ENCODE data around the gene FAM78B.

FAM78B gene

GRCh38 chr1:166175032-166175431, 8.2 kb upstream of the FAM78B start:
- no peak for TF ChIP-seq CTCF (conservative IDR thresholded peaks at IDR 0.05; ENCODE audit: control insufficient read depth, insufficient read depth, low read depth, low read length)
- no peak overlapping the region for H3K4me3 ChIP-seq (ENCODE audit: control insufficient read depth, low read depth, low read length)

DNA sequence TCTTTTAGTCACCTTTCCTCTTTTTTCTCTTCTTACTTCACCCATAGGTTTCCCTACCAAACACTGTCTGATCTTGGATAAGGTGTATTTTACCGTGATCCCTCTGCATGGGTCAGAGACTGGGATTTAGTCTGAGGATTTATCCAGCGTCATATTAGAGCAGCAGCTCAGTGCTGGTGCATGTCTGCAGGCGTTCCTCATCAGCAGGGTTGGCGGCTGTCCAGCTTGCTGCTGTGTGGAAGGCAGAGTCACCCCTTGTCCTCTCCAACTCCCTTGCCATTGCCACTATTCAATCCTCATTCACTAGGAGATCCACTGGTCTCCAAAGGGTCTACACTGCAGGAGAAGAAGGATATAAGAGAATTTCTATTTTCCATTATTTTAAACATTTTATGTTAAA, 7.3 kb upstream of the FAM78B start:
- no peak for TF ChIP-seq CTCF (conservative IDR thresholded peaks at IDR 0.05; ENCODE audit: control insufficient read depth, insufficient read depth, low read depth, low read length)
- no peak overlapping the region for H3K4me3 ChIP-seq (ENCODE audit: control insufficient read depth, low read depth, low read length)
- DNase-seq (ENCODE audit: low read depth), result no peak

More at GRCh38 chr1:166175032-166175431, 8.2 kb upstream of the FAM78B start:
- DNase-seq (ENCODE audit: low read depth), result no peak

DNA sequence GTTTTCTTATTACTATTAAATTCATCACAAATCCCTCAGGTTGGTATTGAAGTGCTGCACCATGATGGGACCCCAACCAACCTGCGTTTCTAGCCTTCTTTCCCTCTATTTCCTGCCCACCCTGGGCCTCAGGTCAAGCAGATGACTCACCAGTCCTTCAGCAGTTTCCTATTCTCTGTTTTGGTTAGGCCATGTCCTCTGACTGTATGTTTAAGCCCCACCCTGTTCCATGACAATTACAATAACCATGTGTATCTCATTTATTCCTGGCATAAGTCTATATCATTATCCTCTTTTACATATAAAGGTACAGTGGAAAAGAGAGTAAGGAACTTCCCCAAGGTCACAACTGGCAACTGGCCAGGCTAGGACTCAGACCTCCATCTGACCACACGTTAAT, 5.3 kb upstream of the FAM78B start:
- no peak overlapping the region for H3K4me3 ChIP-seq (ENCODE audit: control insufficient read depth, low read depth, low read length)
- DNase-seq (ENCODE audit: low read depth), result peak; percentile 53
- TF ChIP-seq CTCF (conservative IDR thresholded peaks at IDR 0.05; ENCODE audit: control insufficient read depth, insufficient read depth, low read depth, low read length), result no peak

DNA sequence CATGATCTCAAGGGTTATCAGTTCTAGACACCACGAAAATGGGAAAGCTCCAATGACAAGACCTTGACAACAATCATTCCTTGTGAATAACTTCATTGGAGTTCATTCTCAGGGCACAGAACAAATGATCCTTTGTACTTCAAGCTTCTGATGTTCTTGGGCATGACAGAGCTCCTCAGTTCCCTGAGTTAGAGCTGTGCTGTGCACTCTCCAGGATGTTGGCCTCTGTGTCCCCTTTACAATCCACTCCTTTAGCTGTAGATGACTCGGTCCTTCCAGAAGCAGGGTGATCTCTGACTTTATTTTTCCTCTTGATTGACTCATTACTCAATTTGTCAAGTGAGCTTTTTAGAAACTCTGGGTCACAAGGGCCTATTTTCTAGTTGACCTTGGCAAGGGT, 3.9 kb upstream of the FAM78B start:
- no peak overlapping the region for H3K4me3 ChIP-seq (ENCODE audit: control insufficient read depth, low read depth, low read length)
- no peak for DNase-seq (ENCODE audit: low read depth)
- no peak for TF ChIP-seq CTCF (conservative IDR thresholded peaks at IDR 0.05; ENCODE audit: control insufficient read depth, insufficient read depth, low read depth, low read length)

DNA sequence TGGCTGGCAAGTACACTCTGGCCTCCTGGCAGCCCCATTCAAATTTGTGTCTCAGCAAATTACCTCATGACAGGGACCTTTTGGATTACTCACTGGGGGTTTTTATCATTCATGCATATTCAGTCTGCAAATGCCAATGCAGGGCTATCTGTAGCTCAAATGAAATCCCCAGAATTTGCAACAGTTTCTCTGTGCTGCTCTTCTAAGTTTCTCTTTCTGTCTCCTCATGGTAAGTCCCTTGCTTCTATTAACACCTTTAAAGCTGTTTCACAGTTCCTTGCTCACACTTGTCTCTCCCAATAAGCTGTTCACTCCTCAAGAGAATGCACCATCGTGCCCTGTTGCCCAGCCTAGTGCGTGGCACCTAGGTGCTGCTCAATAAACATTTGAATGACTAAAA, 3.3 kb upstream of the FAM78B start:
- H3K4me3 ChIP-seq (ENCODE audit: control insufficient read depth, low read depth, low read length), result no peak overlapping the region
- DNase-seq (ENCODE audit: low read depth), result no peak
- TF ChIP-seq CTCF (conservative IDR thresholded peaks at IDR 0.05; ENCODE audit: control insufficient read depth, insufficient read depth, low read depth, low read length), result no peak

- no peak for TF ChIP-seq CTCF (conservative IDR thresholded peaks at IDR 0.05; ENCODE audit: control insufficient read depth, insufficient read depth, low read depth, low read length)
- H3K4me3 ChIP-seq (ENCODE audit: control insufficient read depth, low read depth, low read length), result no peak overlapping the region
- no peak for DNase-seq (ENCODE audit: low read depth)
These were observed 2.4 kb upstream of the FAM78B start for GRCh38 chr1:166169182-166169581.

DNA sequence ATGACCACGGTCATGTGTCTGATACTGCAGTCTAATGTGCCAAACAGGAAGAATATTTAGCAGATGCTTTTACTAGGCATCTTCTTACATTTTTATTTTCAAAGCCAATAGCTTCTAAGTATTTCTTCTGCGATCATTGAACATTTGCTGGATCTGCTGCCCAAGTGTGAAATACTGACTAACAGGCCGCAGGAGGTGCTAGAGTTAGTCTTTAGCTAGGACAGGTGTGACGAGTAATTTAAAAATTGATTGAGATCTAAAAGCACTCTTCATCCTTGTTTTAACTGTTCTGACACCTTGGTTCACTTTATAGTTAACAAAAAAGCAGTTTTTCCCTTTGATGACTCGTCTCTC, 748 bp upstream of the FAM78B start:
- TF ChIP-seq CTCF (conservative IDR thresholded peaks at IDR 0.05; ENCODE audit: control insufficient read depth, insufficient read depth, low read depth, low read length), result no peak
- DNase-seq (ENCODE audit: low read depth), result no peak
- H3K4me3 ChIP-seq (ENCODE audit: control insufficient read depth, low read depth, low read length), result peak overlapping the region; percentile 39
